Thyroid gland (tissue), 4 donors: Measurements from ENCODE around the gene SULT1B1.

Source experiments
- POLR2A ChIP-seq, 2 donors: fragments of 450-650 bp; IDR thresholded peaks; one replicate each; pipeline ENCODE4 v1.6.1; 2017; ENCODE audit warnings: antibody characterized with exemption in 2 of 2, mild to moderate bottlenecking in 2 of 2, moderate library complexity in 1 of 2
- TF ChIP-seq, protein P1 (sequence below), 6 experiments: fragments of 200-600 bp in 3 of 6; fragments of 450-650 bp in 3 of 6; sonication (generic) in 3 of 6; IDR thresholded peaks; one replicate each; pipeline ENCODE4 v1.5.1; 2016 to 2019; ENCODE audit warnings: antibody characterized with exemption in 6 of 6, mild to moderate bottlenecking in 2 of 6, inconsistent platforms in 1 of 6, moderate library complexity in 1 of 6

DNA sequence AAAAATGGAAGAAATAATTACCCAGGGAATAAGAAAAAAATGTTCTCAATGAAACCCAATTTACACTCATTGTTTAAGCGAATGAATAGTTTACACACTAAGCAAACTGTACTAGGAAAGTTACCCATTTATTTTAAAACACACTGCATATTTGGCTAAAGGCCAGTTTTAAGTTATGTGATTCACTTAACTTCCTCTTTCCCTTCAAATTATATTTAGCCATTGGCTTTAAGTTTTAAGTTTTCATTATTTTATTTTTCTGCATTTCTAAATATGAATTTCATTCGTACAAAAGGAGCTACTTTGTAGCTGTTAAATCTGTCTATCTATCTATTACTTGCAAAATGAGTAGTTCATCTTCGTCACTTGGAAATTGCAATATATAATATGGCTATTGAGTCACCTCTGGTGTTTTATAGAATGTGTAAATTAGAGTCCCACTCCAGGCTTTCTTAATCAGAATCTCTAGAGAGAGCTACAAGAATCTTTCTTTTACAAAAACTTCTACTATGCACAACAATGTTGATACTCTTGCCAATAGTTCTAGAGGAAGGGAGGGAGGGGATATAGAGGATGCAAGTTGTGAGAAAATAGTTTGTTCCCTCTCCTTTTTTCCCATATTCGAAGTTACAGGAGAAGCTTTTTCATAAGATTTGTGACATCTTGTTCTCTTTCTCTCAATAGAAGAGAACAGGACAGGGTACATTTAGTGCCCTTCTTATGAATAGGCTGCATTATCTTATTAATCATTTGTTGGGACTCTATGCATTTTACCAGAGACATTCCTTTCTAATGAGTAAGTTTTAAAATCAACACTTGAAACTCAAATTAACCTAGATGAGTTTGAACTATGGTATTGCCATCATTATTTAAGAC is 41.8 kb downstream of the SULT1B1 start:
- TF ChIP-seq, protein P1, sequence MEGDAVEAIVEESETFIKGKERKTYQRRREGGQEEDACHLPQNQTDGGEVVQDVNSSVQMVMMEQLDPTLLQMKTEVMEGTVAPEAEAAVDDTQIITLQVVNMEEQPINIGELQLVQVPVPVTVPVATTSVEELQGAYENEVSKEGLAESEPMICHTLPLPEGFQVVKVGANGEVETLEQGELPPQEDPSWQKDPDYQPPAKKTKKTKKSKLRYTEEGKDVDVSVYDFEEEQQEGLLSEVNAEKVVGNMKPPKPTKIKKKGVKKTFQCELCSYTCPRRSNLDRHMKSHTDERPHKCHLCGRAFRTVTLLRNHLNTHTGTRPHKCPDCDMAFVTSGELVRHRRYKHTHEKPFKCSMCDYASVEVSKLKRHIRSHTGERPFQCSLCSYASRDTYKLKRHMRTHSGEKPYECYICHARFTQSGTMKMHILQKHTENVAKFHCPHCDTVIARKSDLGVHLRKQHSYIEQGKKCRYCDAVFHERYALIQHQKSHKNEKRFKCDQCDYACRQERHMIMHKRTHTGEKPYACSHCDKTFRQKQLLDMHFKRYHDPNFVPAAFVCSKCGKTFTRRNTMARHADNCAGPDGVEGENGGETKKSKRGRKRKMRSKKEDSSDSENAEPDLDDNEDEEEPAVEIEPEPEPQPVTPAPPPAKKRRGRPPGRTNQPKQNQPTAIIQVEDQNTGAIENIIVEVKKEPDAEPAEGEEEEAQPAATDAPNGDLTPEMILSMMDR (IDR thresholded peaks at IDR 0.05), result no peak
- TF ChIP-seq POLR2A (IDR thresholded peaks at IDR 0.05), result no peak
